Activated CD4-positive, alpha-beta T cell treated with anti-CD3 and anti-CD28 coated beads for 36 hours (primary cell): ENCODE measurements around the gene UST. TPM values are rescaled to one million over a fixed set of nuclear protein-coding genes. Genes with fewer than 3 reads are reported as not detected.

Experiments
- ATAC-seq: fragments of 200-7000 bp; cut with Tn5 transposase; one replicate; pipeline ENCODE4 v1.10.0; 2021; ENCODE audit warnings: mild to moderate bottlenecking, moderate library complexity
- CTCF ChIA-PET: fragments of 350-600 bp; sonication (Branson Sonifier 250); formaldehyde crosslinking; loops from one replicate; lab custom pipeline; 2021; ENCODE audit warnings: antibody characterized with exemption; lab: Charles Lee
- POLR2A ChIA-PET: fragments of 350-600 bp; sonication (Branson Sonifier 250); formaldehyde crosslinking; loops from one replicate; lab custom pipeline; 2021; ENCODE audit warnings: antibody characterized with exemption, inconsistent platforms; lab: Charles Lee
- DNase-seq: peaks from one replicate; pipeline ENCODE4 v3.0.0-alpha.2; 2020
- H3K27ac Mint-ChIP-seq: one replicate; pipeline ENCODE4 v1.8.0; 2021; ENCODE audit warnings: mixed read lengths
- H3K27me3 Mint-ChIP-seq: one replicate; pipeline ENCODE4 v1.8.0; 2021; ENCODE audit warnings: mixed read lengths
- H3K36me3 Mint-ChIP-seq: one replicate; pipeline ENCODE4 v1.8.0; 2021; ENCODE audit warnings: low read depth, mixed read lengths
- H3K4me1 Mint-ChIP-seq: one replicate; pipeline ENCODE4 v1.8.0; 2021; ENCODE audit warnings: mixed read lengths
- H3K4me3 Mint-ChIP-seq: one replicate; pipeline ENCODE4 v1.8.0; 2021; ENCODE audit warnings: mild to moderate bottlenecking, moderate library complexity, mixed read lengths
- H3K9me3 Mint-ChIP-seq: one replicate; pipeline ENCODE4 v1.8.0; 2021; ENCODE audit warnings: low read depth, mixed read lengths
- intact Hi-C, 2 experiments: fragments of 100-400 bp; cut with DNase I in 1 of 2; cut with micrococcal nuclease in 1 of 2; formaldehyde crosslinking; loops; one replicate each; pipeline versions ENCODE4 v1.14.2 to v1.15.1; 2022 to 2024; cut with DNase I, micrococcal nuclease
- total RNA-seq, 2 experiments: library from RNA; stranded (reverse); gene quantifications; one replicate each; pipeline ENCODE4 v1.2.3, GENCODE V29; 2021

Gene UST
- total RNA-seq, 2 experiments from 2014 or later = 2.2 to 2.8 TPM

DNA sequence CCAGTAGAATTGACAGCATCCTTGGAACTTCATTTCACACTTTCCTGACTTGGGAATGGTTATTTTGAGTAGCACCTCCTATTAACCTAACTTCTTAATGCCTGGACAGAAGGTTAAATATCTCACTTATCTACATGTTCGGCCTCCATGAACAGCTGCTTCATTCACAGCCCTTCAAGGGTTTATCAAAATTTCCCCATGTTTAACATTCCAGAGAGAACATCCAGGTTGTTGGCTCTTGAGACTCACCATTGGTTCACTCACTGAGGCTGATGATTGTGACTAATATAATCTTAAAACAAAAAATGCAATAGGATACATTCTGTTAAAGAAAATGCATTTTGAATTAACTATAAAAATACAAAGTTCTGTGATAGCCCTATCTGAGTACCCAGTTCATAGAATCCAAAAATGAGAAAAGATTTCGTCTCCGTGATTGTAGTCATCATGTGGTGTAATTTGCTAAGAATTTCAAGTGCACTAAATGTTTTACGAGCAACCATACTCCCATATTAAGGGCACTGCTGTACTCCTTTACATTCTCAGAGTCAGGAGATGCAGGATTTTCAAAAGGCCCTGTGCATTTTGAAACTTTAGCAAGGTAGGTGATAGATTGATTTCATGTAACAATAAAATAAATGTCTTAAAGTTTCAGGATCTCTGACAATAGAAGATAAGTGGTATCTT lies 310.1 kb downstream of the UST start:
- ChIA-PET POLR2A (no interaction called here), CTCF (interaction anchor here (0.6 to 3.7 kb wide), 4 partner anchors 10 to 34 kb away, joined by 3 to 16 read pairs (median 5); no protein-coding TSS in a partner anchor)
- no peak for ATAC-seq
- Mint-ChIP-seq H3K27ac (no peak overlapping the region), H3K4me1 (peaks cover 50% of the 10 kb centered on the region), H3K36me3 (no peaks in the 10 kb centered on the region), H3K4me3 (no peak overlapping the region), H3K27me3 (no peaks in the 10 kb centered on the region), H3K9me3 (no peaks in the 10 kb centered on the region)
- intact Hi-C loops = no loop called here
- DNase-seq = no peak

GRCh38 chr6:149057464-149057840 lies 310.6 kb downstream of the UST start:
- POLR2A ChIA-PET = no interaction called here

GRCh38 chr6:149059557-149059956 lies 312.7 kb downstream of the UST start:
- intact Hi-C loops = no loop called here
- no peaks in the 10 kb centered on the region for H3K36me3 Mint-ChIP-seq
- no peak for DNase-seq
- H3K27ac Mint-ChIP-seq = peak overlapping the region; percentile 72
- POLR2A ChIA-PET = no interaction called here
- peak overlapping the region; percentile 62 for H3K4me3 Mint-ChIP-seq
- H3K27me3 Mint-ChIP-seq = no peaks in the 10 kb centered on the region
- no peaks in the 10 kb centered on the region for H3K9me3 Mint-ChIP-seq
- no peak for ATAC-seq
- CTCF ChIA-PET = interaction anchor here (0.7 kb wide), 1 partner anchor 16 kb away, joined by 3 read pairs; no protein-coding TSS in a partner anchor
- H3K4me1 Mint-ChIP-seq = peaks cover 45% of the 10 kb centered on the region

More at GRCh38 chr6:149057464-149057840, 310.6 kb downstream of the UST start:
- CTCF ChIA-PET = interaction anchor here (3.7 kb wide), 1 partner anchor 11 kb away, joined by 16 read pairs; no protein-coding TSS in a partner anchor
- no peak for ATAC-seq
- no peak for DNase-seq
- no peak overlapping the region for H3K27ac Mint-ChIP-seq
- no peaks in the 10 kb centered on the region for H3K27me3 Mint-ChIP-seq
- H3K36me3 Mint-ChIP-seq = no peaks in the 10 kb centered on the region
- no peak overlapping the region for H3K4me3 Mint-ChIP-seq
- peaks cover 48% of the 10 kb centered on the region for H3K4me1 Mint-ChIP-seq
- intact Hi-C loops = no loop called here
- H3K9me3 Mint-ChIP-seq = no peaks in the 10 kb centered on the region

- H3K4me3 Mint-ChIP-seq = peak overlapping the region; percentile 62
- H3K27ac Mint-ChIP-seq = peak overlapping the region; percentile 79
- H3K9me3 Mint-ChIP-seq = no peaks in the 10 kb centered on the region
- POLR2A ChIA-PET = no interaction called here
- ATAC-seq (peak; percentile 87), DNase-seq (peak; percentile 76)
- no peaks in the 10 kb centered on the region for H3K27me3 Mint-ChIP-seq
- H3K4me1 Mint-ChIP-seq = peaks cover 44% of the 10 kb centered on the region
- intact Hi-C loops = no loop called here
- H3K36me3 Mint-ChIP-seq = no peaks in the 10 kb centered on the region
- CTCF ChIA-PET = interaction anchor here (0.6 to 7.0 kb wide), 3 partner anchors 15 to 221 kb away, joined by 3 to 51 read pairs (median 4); no protein-coding TSS in a partner anchor
These were observed 313.6 kb downstream of the UST start for GRCh38 chr6:149060300-149060984.

GRCh38 chr6:149060985-149061760 lies 314.3 kb downstream of the UST start:
- intact Hi-C loops = no loop called here
- peaks cover 2% of the 10 kb centered on the region for H3K36me3 Mint-ChIP-seq

GRCh38 chr6:149061930-149062329 lies 315.1 kb downstream of the UST start:
- Mint-ChIP-seq H3K27ac (no peak overlapping the region), H3K4me3 (no peak overlapping the region), H3K4me1 (peaks cover 59% of the 10 kb centered on the region), H3K27me3 (no peaks in the 10 kb centered on the region), H3K9me3 (no peaks in the 10 kb centered on the region), H3K36me3 (peaks cover 5% of the 10 kb centered on the region)
- ATAC-seq (no peak), DNase-seq (no peak)
- POLR2A ChIA-PET = no interaction called here
- CTCF ChIA-PET = interaction anchor here (0.9 to 7.0 kb wide), 5 partner anchors 8 to 370 kb away, joined by 3 to 51 read pairs (median 4); no protein-coding TSS in a partner anchor
- intact Hi-C loops = no loop called here

More at GRCh38 chr6:149060985-149061760, 314.3 kb downstream of the UST start:
- ATAC-seq = no peak
- Mint-ChIP-seq H3K4me1 (peaks cover 52% of the 10 kb centered on the region), H3K4me3 (peak overlapping the region; percentile 62), H3K9me3 (no peaks in the 10 kb centered on the region), H3K27ac (peak overlapping the region; percentile 79), H3K27me3 (no peaks in the 10 kb centered on the region)
- DNase-seq = no peak
- ChIA-PET CTCF (interaction anchor here (0.6 to 7.0 kb wide), 6 partner anchors 8 to 370 kb away, joined by 3 to 51 read pairs (median 4); no protein-coding TSS in a partner anchor), POLR2A (no interaction called here)

DNA sequence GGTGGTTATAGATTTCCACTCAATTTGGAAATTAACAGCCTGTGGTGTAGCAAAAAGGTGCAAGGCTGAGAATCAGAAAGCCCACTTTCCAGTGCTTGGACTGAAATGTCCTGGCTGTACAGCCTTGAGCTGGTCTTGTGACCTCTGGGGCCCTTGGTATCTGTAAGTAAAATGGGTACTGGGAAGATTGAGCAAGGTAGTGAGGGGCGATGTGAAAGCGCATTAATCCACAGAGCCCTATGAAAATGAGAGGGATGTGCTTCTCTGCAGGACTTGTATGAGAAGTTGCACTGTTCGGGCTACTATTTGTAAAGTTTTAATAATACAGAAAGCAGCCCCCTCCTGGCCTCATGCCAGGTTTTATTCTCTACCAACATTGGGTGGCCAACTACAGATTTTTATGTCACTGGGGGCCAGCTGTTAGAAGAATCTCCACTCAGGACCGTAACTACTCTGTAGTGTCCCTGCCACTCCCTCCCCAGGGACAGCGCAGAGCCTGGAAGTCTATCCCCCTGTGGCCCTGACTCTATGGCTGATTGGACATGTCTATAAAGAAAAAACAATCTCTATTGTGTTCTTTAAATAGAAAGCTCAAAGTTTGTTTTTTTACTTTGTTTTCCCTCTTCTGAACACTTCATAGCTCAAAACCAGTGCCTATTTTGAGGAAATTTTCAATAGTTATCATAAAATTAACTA lies 316.0 kb downstream of the UST start:
- Mint-ChIP-seq H3K4me3 (no peak overlapping the region), H3K9me3 (no peaks in the 10 kb centered on the region), H3K27me3 (no peaks in the 10 kb centered on the region), H3K27ac (no peak overlapping the region), H3K36me3 (peaks cover 5% of the 10 kb centered on the region), H3K4me1 (peaks cover 61% of the 10 kb centered on the region)
- intact Hi-C loops = no loop called here
- DNase-seq (no peak), ATAC-seq (no peak)
- POLR2A ChIA-PET = no interaction called here
- CTCF ChIA-PET = interaction anchor here (0.6 to 7.0 kb wide), 12 partner anchors 8 to 455 kb away, joined by 3 to 51 read pairs (median 4); no protein-coding TSS in a partner anchor

GRCh38 chr6:149063468-149063867 lies 316.6 kb downstream of the UST start:
- intact Hi-C loops = no loop called here
- Mint-ChIP-seq H3K4me1 (peaks cover 57% of the 10 kb centered on the region), H3K36me3 (peaks cover 5% of the 10 kb centered on the region), H3K27me3 (no peaks in the 10 kb centered on the region), H3K4me3 (no peak overlapping the region), H3K9me3 (no peaks in the 10 kb centered on the region), H3K27ac (no peak overlapping the region)
- CTCF ChIA-PET = interaction anchor here (0.7 to 7.0 kb wide), 12 partner anchors 10 to 1551 kb away, joined by 3 to 51 read pairs (median 4); no protein-coding TSS in a partner anchor
- DNase-seq (no peak), ATAC-seq (no peak)
- POLR2A ChIA-PET = interaction anchor here (1.0 kb wide), 1 partner anchor 12 kb away, joined by 3 read pairs; no protein-coding TSS in a partner anchor

DNA sequence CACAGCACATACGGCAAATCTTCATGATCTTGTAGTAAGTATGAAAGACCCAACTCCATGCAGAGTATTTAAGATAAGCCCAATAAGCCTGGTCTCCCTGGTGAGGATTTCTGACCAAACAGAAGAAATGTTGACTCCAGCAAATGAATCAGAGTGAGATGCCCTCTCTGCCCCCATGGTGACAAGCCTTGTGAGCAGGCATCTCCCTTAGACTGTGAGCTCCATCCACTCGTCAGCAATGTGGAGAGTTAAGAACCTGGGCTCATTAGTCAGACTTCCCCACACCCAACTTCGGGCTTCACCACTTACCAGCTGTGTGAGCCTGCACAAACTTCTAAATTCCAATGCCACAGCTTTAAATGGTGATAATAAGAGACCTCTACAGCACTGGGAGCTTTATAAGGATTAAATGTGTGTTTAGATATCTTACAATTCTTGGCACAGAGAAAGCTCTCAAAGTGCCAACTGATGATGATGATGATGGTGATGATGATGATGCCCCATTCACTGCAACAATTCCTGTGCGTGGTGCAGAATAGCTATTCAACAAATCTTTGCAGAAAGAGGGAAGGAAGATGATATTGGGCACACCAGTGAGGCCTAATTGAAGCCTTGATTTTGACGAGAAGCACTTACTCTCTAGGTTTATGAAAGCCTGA lies 317.3 kb downstream of the UST start:
- Mint-ChIP-seq H3K36me3 (peaks cover 5% of the 10 kb centered on the region), H3K9me3 (no peaks in the 10 kb centered on the region), H3K27me3 (no peaks in the 10 kb centered on the region), H3K4me3 (no peak overlapping the region), H3K4me1 (peaks cover 56% of the 10 kb centered on the region), H3K27ac (no peak overlapping the region)
- intact Hi-C loops = loop anchor here in 1 of 2 experiments (2.0 kb wide), 1 partner anchor 31 kb away; no protein-coding TSS in a partner anchor
- peak; percentile 17 for ATAC-seq
- peak; percentile 33 for DNase-seq
- CTCF ChIA-PET = interaction anchor here (0.8 to 7.0 kb wide), 12 partner anchors 11 to 1551 kb away, joined by 3 to 51 read pairs (median 3); no protein-coding TSS in a partner anchor
- POLR2A ChIA-PET = interaction anchor here (1.0 kb wide), 1 partner anchor 11 kb away, joined by 3 read pairs; no protein-coding TSS in a partner anchor

DNA sequence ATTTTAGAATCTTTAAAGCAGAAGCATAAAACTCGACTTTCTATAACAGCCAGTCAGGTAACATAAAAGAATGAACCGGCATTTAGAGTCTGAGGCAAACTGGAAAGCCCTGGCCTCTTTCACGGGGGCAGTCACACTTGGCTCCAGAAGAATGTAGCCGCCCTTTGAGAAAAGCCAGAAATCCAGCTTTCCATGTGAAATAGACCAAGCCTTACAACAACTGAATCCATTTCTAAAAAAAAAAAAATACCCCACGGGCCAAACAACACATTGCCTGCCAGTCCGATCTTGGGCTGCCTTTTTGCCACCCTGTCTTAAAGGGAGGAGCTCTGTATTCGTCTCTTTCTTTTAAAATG lies 317.8 kb downstream of the UST start:
- Mint-ChIP-seq H3K4me3 (no peak overlapping the region), H3K27me3 (no peaks in the 10 kb centered on the region), H3K27ac (no peak overlapping the region), H3K36me3 (peaks cover 5% of the 10 kb centered on the region), H3K9me3 (no peaks in the 10 kb centered on the region), H3K4me1 (peaks cover 51% of the 10 kb centered on the region)
- CTCF ChIA-PET = interaction anchor here (0.6 to 7.0 kb wide), 8 partner anchors 11 to 367 kb away, joined by 3 to 51 read pairs (median 3); no protein-coding TSS in a partner anchor
- no peak for DNase-seq
- no peak for ATAC-seq
- POLR2A ChIA-PET = no interaction called here
- intact Hi-C loops = loop anchor here in 1 of 2 experiments (2.0 kb wide), 1 partner anchor 32 kb away; no protein-coding TSS in a partner anchor
